Stimulated activated CD8-positive, alpha-beta memory T cell treated with anti-CD3 and anti-CD28 coated beads, Interleukin-15, amount 100 ng/mL, for 1 hour (primary cell): ENCODE data around the gene UFD1.

Experiments used
- DNase-seq: peaks from one replicate; pipeline ENCODE4 v3.0.0-alpha.2; 2020; ENCODE audit warnings: low read depth

Gene UFD1

GRCh38 chr22:19470010-19470409, 9.0 kb downstream of the UFD1 start:
- no peak for DNase-seq

GRCh38 chr22:19469421-19469820, 9.6 kb downstream of the UFD1 start:
- DNase-seq: no peak

- DNase-seq: no peak
Measured at GRCh38 chr22:19467912-19468311, 11.1 kb downstream of the UFD1 start.

GRCh38 chr22:19466848-19467752, 11.9 kb downstream of the UFD1 start:
- DNase-seq: no peak

GRCh38 chr22:19466126-19466716, 12.8 kb downstream of the UFD1 start:
- no peak for DNase-seq

- DNase-seq: no peak
Measured at GRCh38 chr22:19464975-19465374, 14.0 kb downstream of the UFD1 start.

- no peak for DNase-seq
Measured at GRCh38 chr22:19464546-19464945, 14.4 kb downstream of the UFD1 start.

GRCh38 chr22:19463491-19464469, 15.2 kb downstream of the UFD1 start:
- no peak for DNase-seq

- no peak for DNase-seq
Measured at GRCh38 chr22:19463008-19463407, 16.0 kb downstream of the UFD1 start.

- DNase-seq: no peak
Measured at GRCh38 chr22:19461506-19461905, 17.5 kb downstream of the UFD1 start.

GRCh38 chr22:19460036-19460435, 19.0 kb downstream of the UFD1 start:
- no peak for DNase-seq

- DNase-seq: no peak
Measured at GRCh38 chr22:19457828-19458428, 21.1 kb downstream of the UFD1 start.

- no peak for DNase-seq
Measured at GRCh38 chr22:19456541-19456940, 22.5 kb downstream of the UFD1 start.

- DNase-seq: no peak
Measured at GRCh38 chr22:19455585-19456370, 23.2 kb downstream of the UFD1 start.

GRCh38 chr22:19455033-19455432, 24.0 kb downstream of the UFD1 start:
- no peak for DNase-seq

- no peak for DNase-seq
Measured at GRCh38 chr22:19454156-19454555, 24.8 kb downstream of the UFD1 start.

GRCh38 chr22:19453718-19454117, 25.3 kb downstream of the UFD1 start:
- DNase-seq: no peak

GRCh38 chr22:19451570-19451969, 27.4 kb downstream of the UFD1 start:
- no peak for DNase-seq

GRCh38 chr22:19450363-19451175, 28.4 kb downstream of the UFD1 start:
- no peak for DNase-seq

GRCh38 chr22:19449422-19449767, 29.6 kb downstream of the UFD1 start:
- DNase-seq: no peak
